GM18517 (cell line): ENCODE results near the gene USF3.
"Not testable (repeated sequence)": the region's sequence is repeated elsewhere in the genome, so short reads cannot be mapped to it uniquely, and the experiment has no call there.

ENCODE experiments used
- ATAC-seq: cut with Tn5 transposase; IDR thresholded peaks from one replicate; pipeline ENCODE4 v1.9.1; 2021; ENCODE audit warnings: mild to moderate bottlenecking, moderate library complexity; ENCODE audit not compliant: unreplicated experiment

USF3 gene

GRCh38 chr3:113654851-113655250 is 41.6 kb downstream of the USF3 start:
- ATAC-seq: no peak

- ATAC-seq: no peak
Observed at GRCh38 chr3:113654310-113654709, 42.1 kb downstream of the USF3 start.

GRCh38 chr3:113649174-113649845 is 47.1 kb downstream of the USF3 start:
- ATAC-seq: no peak

GRCh38 chr3:113648524-113648923 is 47.9 kb downstream of the USF3 start:
- ATAC-seq: no peak

- no peak for ATAC-seq
Observed at GRCh38 chr3:113643583-113643982, 52.9 kb downstream of the USF3 start.

GRCh38 chr3:113638910-113639309 is 57.5 kb downstream of the USF3 start:
- no peak for ATAC-seq

GRCh38 chr3:113637756-113638155 is 58.7 kb downstream of the USF3 start:
- no peak for ATAC-seq

GRCh38 chr3:113636034-113636433 is 60.4 kb downstream of the USF3 start:
- not testable (repeated sequence) for ATAC-seq

GRCh38 chr3:113634782-113635474 is 61.5 kb downstream of the USF3 start:
- no peak for ATAC-seq

GRCh38 chr3:113631573-113631972 is 64.9 kb downstream of the USF3 start:
- no peak for ATAC-seq

GRCh38 chr3:113630956-113631542 is 65.4 kb downstream of the USF3 start:
- ATAC-seq: no peak

GRCh38 chr3:113629584-113630421 is 66.6 kb downstream of the USF3 start:
- no peak for ATAC-seq

- ATAC-seq: no peak
Observed at GRCh38 chr3:113628788-113629187, 67.7 kb downstream of the USF3 start.

- no peak for ATAC-seq
Observed at GRCh38 chr3:113628316-113628715, 68.1 kb downstream of the USF3 start.

GRCh38 chr3:113626503-113627371 is 69.7 kb downstream of the USF3 start:
- peak; percentile 67 for ATAC-seq

GRCh38 chr3:113625834-113626233 is 70.6 kb downstream of the USF3 start:
- no peak for ATAC-seq

GRCh38 chr3:113623811-113624210 is 72.6 kb downstream of the USF3 start:
- ATAC-seq: no peak

GRCh38 chr3:113623324-113623723 is 73.1 kb downstream of the USF3 start:
- ATAC-seq: no peak

GRCh38 chr3:113620091-113620490 is 76.4 kb downstream of the USF3 start:
- no peak for ATAC-seq

- no peak for ATAC-seq
Observed at GRCh38 chr3:113617726-113618125, 78.7 kb downstream of the USF3 start.
